ENCODE data around the gene COL24A1.

Gene COL24A1

GRCh38 chr1:85681087-85681486 is 475.5 kb downstream of the COL24A1 start:
- no peak overlapping the region for H3K4me3 ChIP-seq (ENCODE audit: low read length)
- no peaks in the 10 kb centered on the region for H3K4me1 ChIP-seq (ENCODE audit: control insufficient read depth, low read length)
- H3K27me3 ChIP-seq (ENCODE audit: control insufficient read depth, low read length): no peaks in the 10 kb centered on the region
- no peaks in the 10 kb centered on the region for H3F3A ChIP-seq (ENCODE audit: control insufficient read depth, insufficient read depth)
- no peaks in the 10 kb centered on the region for H4K20me1 ChIP-seq (ENCODE audit: control insufficient read depth, insufficient read depth, low read depth, low read length)
- TF ChIP-seq EZH2phosphoT487 (IDR thresholded peaks at IDR 0.05; ENCODE audit: borderline replicate concordance, low read length) (no peak), CTCF (IDR thresholded peaks at IDR 0.05; ENCODE audit: low read depth, low read length, poor library complexity, severe bottlenecking) (no peak)
- H3K4me2 ChIP-seq (ENCODE audit: low read length): no peak overlapping the region
- H3K9me3 ChIP-seq (ENCODE audit: control insufficient read depth, insufficient read depth, low read length): no peaks in the 10 kb centered on the region
- no peak overlapping the region for H3K27ac ChIP-seq (ENCODE audit: low read depth, low read length)
- peaks cover 22% of the 10 kb centered on the region for H3K79me2 ChIP-seq (ENCODE audit: control insufficient read depth, low read length)
- H3K9me2 ChIP-seq (replicated peaks; ENCODE audit: control insufficient read depth, low read length): no peaks in the 10 kb centered on the region
- peaks cover 58% of the 10 kb centered on the region for H3K36me3 ChIP-seq (ENCODE audit: control insufficient read depth, low read length)

Measured in DOHH2 (cell line).